ENCODE measurements around the gene RAPGEF4.

DNA sequence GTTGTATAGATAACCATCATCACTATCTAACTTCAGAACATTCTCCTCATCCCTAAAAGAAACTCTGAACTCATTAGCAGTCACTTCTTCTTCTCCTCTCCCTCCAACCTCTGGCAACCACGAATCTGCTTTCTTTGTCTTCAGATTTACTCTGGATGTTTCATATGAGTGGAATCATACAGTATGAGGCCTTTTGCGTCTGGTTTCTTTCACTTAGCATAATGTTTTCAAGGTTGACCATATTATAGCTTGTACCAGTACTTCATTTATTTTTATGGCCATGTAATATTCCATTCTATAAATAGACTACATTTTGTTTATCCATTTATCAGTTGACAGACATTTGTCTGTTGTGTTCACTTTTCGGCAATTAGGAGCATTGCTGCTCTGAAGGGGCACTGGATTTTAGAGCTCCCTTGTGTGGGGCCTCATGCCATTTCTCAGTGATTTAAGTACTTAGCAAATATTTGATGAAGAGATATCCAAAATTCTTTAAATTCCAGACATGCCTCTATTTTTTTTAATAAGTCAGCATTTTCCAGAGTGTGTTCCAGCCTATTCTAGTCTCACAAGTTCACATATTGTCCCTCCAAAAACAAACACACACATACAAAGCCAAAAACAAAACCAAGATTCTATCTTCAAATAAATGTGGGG, 317.5 kb downstream of the RAPGEF4 start:
- TF ChIP-seq, protein P1, sequence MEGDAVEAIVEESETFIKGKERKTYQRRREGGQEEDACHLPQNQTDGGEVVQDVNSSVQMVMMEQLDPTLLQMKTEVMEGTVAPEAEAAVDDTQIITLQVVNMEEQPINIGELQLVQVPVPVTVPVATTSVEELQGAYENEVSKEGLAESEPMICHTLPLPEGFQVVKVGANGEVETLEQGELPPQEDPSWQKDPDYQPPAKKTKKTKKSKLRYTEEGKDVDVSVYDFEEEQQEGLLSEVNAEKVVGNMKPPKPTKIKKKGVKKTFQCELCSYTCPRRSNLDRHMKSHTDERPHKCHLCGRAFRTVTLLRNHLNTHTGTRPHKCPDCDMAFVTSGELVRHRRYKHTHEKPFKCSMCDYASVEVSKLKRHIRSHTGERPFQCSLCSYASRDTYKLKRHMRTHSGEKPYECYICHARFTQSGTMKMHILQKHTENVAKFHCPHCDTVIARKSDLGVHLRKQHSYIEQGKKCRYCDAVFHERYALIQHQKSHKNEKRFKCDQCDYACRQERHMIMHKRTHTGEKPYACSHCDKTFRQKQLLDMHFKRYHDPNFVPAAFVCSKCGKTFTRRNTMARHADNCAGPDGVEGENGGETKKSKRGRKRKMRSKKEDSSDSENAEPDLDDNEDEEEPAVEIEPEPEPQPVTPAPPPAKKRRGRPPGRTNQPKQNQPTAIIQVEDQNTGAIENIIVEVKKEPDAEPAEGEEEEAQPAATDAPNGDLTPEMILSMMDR (IDR thresholded peaks at IDR 0.05): no peak
- TF ChIP-seq POLR2A (IDR thresholded peaks at IDR 0.05; ENCODE audit: low read depth): no peak
- TF ChIP-seq EP300 (IDR thresholded peaks at IDR 0.05): no peak
- TF ChIP-seq POLR2AphosphoS5 (IDR thresholded peaks at IDR 0.05): no peak

Measured in esophagus muscularis mucosa (tissue), 4 donors.